ENCODE data around the gene PANK4. TPM values are rescaled to one million over a fixed set of nuclear protein-coding genes. Genes with fewer than 3 reads are reported as not detected.

The PANK4 gene
- total and polyA plus RNA-seq, 10 of the 15 experiments (the other 5 are each of a cell fraction or from before 2014, with no cell fraction given), result 0.35 to 38.0 (median 18.6) TPM

DNA sequence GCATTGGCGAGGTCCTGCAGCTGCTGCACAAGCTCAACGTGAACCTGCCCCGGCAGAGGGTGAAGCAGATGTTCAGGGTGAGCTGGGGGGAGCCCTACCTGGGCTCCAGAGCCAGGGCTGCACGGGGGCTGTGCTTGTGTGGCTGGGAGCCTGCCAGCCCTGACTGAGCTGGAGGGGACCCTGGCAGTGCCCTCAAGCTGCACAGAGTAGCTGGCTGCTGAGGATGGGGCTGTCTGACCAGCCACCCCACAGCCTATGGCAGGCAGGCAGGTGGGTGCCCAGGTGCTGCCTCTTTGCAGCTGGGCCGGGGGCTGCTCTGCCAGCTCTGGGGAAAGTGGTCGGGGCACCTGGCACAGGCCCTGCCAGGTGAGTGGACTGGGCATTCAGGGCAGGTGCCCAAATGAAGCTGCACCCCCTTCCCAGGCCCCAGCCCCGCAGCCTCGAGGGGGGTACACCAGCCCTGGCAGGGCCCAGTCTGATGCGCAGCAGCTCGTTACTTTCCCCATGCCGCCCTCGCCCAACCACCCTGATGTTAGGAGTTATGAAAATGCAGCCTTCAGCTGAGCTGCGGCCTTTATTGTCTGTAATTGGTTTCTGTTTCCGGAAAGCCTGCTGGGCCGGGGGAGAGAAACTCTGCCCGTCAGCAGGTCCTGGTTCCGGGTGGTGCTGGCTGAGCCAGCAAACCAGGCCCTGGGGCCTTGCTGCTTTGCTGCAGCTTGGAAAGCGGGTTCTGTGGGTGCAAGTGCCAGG, 46.0 kb downstream of the PANK4 start:
- no peak overlapping the region for H3K27ac ChIP-seq (ENCODE audit: control insufficient read depth, insufficient read depth)
- H3K4me1 ChIP-seq (ENCODE audit: control insufficient read depth, insufficient read depth, low read length), result no peaks in the 10 kb centered on the region
- DNase-seq (ENCODE audit: low read depth, low spot score) (no peak), ATAC-seq (no peak), FAIRE-seq (no peak)
- ChIA-PET RAD21 (ENCODE audit: unreplicated experiment) (interaction anchor here (1.2 kb wide), 1 partner anchor 65 kb away, joined by 3 read pairs; no protein-coding TSS in a partner anchor), CTCF (no interaction called here), POLR2A (no interaction called here), SMC1A (ENCODE audit: uncharacterized antibody, unreplicated experiment) (no interaction called here)
- no peaks in the 10 kb centered on the region for H4K20me1 ChIP-seq (ENCODE audit: control insufficient read depth, insufficient read depth)
- H3K79me2 ChIP-seq (ENCODE audit: control insufficient read depth, insufficient read depth, low read length), result no peaks in the 10 kb centered on the region
- no peaks in the 10 kb centered on the region for H3K36me3 ChIP-seq (ENCODE audit: control insufficient read depth in 2 of 2, insufficient read depth in 2 of 2, low read length in 1 of 2)
- intact Hi-C loops (cut with micrococcal nuclease; ENCODE audit: unreplicated experiment) (no loop called here), in situ Hi-C loops (cut with MboI) (no loop called here)
- no peaks in the 10 kb centered on the region for H3K9me3 ChIP-seq (replicated peaks; ENCODE audit: control insufficient read depth, insufficient read depth, low read length)
- WGBS (ENCODE audit: insufficient coverage, insufficient replicate concordance, low lambda C conversion rate, missing lambda C conversion rate), result 34% methylated on average over 18 of the region's 18 CpGs
- H3K27me3 ChIP-seq (replicated peaks in 1 of 2; ENCODE audit: control insufficient read depth in 2 of 2, insufficient read depth in 2 of 2, low read length in 1 of 2), result no peaks in the 10 kb centered on the region
- no TSS peak for BruUV-seq (replicated peaks)
- no peak overlapping the region for H2AFZ ChIP-seq (ENCODE audit: control insufficient read depth, low read depth, low read length)
- no peak overlapping the region for H3K4me3 ChIP-seq
- no peak overlapping the region for H3K4me2 ChIP-seq (ENCODE audit: control insufficient read depth, insufficient read depth)
- H3K9ac ChIP-seq (ENCODE audit: control insufficient read depth, insufficient read depth, low read length), result no peak overlapping the region
- TF ChIP-seq SMAD5 (IDR thresholded peaks at IDR 0.05; ENCODE audit: low read depth) (no peak), EED (IDR thresholded peaks at IDR 0.05; ENCODE audit: low read depth) (no peak), SMC3 (IDR thresholded peaks at IDR 0.05; ENCODE audit: borderline replicate concordance, low read length) (no peak), RAD21 (IDR thresholded peaks at IDR 0.05; ENCODE audit: insufficient read depth, low read depth, low read length) (no peak), TARDBP (IDR thresholded peaks at IDR 0.05; ENCODE audit: borderline replicate concordance) (no peak), CREB1 (IDR thresholded peaks at IDR 0.05; ENCODE audit: low read depth) (no peak), SREBF2 (IDR thresholded peaks at IDR 0.05; ENCODE audit: low read length) (no peak), JUND (IDR thresholded peaks at IDR 0.05; ENCODE audit: low read depth, low read length) (no peak), ZNF384 (IDR thresholded peaks at IDR 0.05; ENCODE audit: borderline replicate concordance, low read depth, low read length) (no peak), SIX5 (IDR thresholded peaks at IDR 0.05; ENCODE audit: low read depth, low read length, severe bottlenecking) (no peak), SREBF1 (IDR thresholded peaks at IDR 0.05; ENCODE audit: low read length) (no peak), SMARCA5 (IDR thresholded peaks at IDR 0.05) (no peak), KAT2A (conservative IDR thresholded peaks at IDR 0.05; ENCODE audit: control insufficient read depth, low read depth, low read length) (no peak), TCF3 (IDR thresholded peaks at IDR 0.05; ENCODE audit: borderline replicate concordance, insufficient read depth, low read depth, low read length) (no peak), HDGF (IDR thresholded peaks at IDR 0.05) (no peak), PAX5 (IDR thresholded peaks at IDR 0.05; ENCODE audit: borderline replicate concordance, low read depth, low read length) (no peak)
- TF ChIP-seq, protein P1, sequence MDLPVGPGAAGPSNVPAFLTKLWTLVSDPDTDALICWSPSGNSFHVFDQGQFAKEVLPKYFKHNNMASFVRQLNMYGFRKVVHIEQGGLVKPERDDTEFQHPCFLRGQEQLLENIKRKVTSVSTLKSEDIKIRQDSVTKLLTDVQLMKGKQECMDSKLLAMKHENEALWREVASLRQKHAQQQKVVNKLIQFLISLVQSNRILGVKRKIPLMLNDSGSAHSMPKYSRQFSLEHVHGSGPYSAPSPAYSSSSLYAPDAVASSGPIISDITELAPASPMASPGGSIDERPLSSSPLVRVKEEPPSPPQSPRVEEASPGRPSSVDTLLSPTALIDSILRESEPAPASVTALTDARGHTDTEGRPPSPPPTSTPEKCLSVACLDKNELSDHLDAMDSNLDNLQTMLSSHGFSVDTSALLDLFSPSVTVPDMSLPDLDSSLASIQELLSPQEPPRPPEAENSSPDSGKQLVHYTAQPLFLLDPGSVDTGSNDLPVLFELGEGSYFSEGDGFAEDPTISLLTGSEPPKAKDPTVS (IDR thresholded peaks at IDR 0.05; ENCODE audit: low read depth, low read length), result no peak
- TF ChIP-seq, protein P2, sequence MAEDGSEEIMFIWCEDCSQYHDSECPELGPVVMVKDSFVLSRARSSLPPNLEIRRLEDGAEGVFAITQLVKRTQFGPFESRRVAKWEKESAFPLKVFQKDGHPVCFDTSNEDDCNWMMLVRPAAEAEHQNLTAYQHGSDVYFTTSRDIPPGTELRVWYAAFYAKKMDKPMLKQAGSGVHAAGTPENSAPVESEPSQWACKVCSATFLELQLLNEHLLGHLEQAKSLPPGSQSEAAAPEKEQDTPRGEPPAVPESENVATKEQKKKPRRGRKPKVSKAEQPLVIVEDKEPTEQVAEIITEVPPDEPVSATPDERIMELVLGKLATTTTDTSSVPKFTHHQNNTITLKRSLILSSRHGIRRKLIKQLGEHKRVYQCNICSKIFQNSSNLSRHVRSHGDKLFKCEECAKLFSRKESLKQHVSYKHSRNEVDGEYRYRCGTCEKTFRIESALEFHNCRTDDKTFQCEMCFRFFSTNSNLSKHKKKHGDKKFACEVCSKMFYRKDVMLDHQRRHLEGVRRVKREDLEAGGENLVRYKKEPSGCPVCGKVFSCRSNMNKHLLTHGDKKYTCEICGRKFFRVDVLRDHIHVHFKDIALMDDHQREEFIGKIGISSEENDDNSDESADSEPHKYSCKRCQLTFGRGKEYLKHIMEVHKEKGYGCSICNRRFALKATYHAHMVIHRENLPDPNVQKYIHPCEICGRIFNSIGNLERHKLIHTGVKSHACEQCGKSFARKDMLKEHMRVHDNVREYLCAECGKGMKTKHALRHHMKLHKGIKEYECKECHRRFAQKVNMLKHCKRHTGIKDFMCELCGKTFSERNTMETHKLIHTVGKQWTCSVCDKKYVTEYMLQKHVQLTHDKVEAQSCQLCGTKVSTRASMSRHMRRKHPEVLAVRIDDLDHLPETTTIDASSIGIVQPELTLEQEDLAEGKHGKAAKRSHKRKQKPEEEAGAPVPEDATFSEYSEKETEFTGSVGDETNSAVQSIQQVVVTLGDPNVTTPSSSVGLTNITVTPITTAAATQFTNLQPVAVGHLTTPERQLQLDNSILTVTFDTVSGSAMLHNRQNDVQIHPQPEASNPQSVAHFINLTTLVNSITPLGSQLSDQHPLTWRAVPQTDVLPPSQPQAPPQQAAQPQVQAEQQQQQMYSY (CRISPR knock-in tag; IDR thresholded peaks at IDR 0.05), result no peak
- TF ChIP-seq, protein P3, sequence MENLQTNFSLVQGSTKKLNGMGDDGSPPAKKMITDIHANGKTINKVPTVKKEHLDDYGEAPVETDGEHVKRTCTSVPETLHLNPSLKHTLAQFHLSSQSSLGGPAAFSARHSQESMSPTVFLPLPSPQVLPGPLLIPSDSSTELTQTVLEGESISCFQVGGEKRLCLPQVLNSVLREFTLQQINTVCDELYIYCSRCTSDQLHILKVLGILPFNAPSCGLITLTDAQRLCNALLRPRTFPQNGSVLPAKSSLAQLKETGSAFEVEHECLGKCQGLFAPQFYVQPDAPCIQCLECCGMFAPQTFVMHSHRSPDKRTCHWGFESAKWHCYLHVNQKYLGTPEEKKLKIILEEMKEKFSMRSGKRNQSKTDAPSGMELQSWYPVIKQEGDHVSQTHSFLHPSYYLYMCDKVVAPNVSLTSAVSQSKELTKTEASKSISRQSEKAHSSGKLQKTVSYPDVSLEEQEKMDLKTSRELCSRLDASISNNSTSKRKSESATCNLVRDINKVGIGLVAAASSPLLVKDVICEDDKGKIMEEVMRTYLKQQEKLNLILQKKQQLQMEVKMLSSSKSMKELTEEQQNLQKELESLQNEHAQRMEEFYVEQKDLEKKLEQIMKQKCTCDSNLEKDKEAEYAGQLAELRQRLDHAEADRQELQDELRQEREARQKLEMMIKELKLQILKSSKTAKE (IDR thresholded peaks at IDR 0.05; ENCODE audit: low read depth, poor library complexity, severe bottlenecking), result no peak

Data from GM12878 (cell line).